Activated CD8-positive, alpha-beta memory T cell treated with anti-CD3 and anti-CD28 coated beads, Interleukin-2, amount 50 U/mL, for 1 hour (primary cell): Measurements from ENCODE around the gene FICD.
"Not testable (repeated sequence)": the region's sequence is repeated elsewhere in the genome, so short reads cannot be mapped to it uniquely, and the experiment has no call there.

Experiments
- DNase-seq: peaks from one replicate; pipeline ENCODE4 v3.0.0-alpha.2; 2020; ENCODE audit errors: extremely low read depth

The FICD gene

DNA sequence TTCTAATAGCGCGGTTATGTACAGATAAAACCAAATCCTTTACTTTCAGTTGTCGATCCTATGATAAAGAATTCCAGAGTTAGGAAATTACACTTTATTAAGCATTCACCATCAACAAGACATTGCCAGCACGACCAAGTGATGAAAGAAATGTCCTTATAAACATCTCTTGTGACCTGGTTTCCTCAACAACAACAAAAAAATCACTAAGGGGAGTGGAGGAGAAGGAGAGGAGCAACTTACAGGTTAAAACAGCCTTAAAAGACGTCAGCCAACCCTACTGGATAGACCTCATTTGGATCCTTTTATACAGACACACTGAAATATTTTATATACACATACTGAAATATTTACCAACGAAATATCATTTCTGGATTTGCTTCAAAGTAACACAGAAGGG is 23.1 kb downstream of the FICD start:
- DNase-seq = no peak

DNA sequence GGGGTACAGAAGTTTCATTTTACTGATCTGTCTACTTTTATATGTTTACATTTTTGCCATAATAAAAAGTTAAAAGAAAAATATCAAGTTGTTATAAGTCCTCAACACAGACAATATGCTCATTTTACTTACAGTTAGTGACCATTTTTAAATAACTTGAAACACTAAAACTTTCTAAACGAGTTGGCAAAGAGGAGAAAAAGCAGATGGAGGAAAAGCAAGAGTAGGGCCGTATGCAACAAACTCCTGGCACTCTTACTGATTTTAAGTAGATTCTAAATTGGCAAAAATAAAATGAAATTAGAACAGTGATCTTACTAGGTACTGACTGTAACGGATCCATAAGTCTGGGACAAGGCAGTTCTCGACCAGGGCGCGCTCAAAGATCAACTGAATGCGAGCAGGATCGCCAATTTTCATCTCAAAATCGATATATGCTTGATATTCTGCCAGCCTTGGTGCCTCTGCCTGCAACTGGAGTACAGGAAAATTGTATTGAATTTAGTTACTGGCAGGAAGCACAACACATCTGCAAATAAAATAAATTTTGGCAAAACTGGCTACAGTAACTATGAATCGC is 23.6 kb downstream of the FICD start:
- no peak for DNase-seq

DNA sequence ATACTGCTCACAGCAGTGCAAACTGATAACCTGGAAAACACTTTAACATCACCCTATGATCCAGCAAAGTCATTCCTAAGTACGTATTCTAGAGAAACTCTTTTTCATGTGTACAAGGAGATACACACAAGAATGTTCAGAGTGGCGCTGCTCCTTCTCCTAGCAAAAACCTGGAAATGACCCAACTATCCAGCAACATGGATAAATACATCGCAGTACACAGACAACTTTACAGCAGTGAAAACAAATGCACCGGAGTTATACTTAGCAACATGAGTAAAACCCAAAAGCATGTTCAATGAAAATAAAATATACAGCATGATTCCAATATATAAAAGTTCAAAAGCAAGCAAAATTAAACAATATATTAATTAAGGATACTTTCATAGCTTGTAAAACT is 27.2 kb downstream of the FICD start:
- no peak for DNase-seq

DNA sequence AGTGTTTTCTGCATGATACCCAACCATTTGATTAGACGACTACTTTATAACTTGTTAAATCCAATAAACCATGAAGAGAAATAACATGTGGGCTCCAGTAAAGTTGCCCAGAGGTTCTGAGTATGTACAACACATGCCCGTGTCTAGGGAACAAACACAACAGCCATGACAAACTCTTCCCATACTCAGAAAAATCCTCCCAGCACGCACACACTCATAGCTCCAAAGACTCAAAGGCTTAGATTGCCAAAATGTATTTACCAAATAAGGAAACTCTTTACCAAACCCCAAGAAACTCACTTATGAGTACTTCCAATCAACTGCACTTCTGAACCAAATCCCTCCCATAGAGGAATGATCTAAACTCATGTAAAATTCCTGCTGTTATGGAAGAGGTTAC is 28.6 kb downstream of the FICD start:
- no peak for DNase-seq

DNA sequence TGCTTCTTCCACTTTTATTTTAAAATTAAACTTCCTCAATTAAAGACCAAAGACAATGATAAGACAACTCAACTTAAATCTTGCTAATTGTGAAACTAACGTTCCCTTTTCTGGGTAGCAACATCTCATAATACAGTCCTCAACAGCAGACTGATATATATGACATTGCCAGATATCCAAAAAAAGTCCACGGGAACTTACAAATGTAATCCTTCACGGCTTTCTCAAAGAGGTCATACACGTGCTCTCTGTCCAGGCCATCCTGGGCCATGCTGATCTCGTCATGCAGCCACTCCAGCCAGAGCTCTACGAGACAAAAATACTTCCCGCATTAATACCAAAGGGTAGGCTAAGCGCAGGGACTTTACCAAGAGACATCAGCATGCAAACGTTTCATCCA is 32.6 kb downstream of the FICD start:
- no peak for DNase-seq

DNA sequence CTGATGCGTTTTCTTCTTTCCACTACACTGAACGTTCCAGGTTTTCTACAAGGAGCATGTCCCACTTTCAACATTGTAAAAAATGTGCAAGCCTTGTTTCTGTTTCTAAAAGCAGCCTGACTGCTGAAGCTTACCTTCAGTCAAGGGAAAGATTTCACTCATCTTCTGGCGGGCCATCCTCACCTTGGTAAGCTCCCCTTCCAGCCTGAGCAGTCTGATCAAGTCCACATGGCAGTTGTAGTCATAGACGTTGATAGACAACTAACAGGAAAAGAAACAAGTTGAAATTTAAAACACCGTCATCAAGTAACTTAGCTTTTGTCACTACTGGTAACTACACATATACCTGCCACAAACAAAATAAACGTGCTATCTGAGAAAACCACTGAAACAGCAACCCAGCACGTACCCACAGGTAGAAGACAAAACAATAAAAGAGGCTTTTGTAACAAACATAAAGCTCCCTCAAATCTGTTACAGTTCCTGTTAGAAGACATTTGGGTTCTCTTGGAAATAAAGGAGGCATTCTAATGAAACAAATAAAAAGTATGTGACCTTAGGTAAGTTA is 34.0 kb downstream of the FICD start:
- DNase-seq = no peak

DNA sequence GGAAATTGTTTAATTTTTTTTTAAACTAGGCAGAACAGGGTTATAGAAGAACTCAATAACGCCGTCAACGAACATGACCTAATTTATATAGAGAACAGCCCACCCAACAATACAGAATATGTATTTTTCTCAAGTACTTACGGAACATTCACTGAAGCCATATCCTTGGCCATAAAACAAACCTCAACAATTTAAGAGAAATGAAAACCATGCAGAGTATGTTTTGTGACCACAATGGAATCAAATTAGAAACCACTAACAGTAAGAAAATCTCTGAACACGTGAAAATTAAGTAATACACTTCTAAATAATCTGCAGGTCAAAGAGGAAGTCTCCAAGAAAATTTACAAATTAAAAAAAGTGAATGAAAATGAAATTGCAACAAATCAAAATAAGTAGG is 36.5 kb downstream of the FICD start:
- no peak for DNase-seq

DNA sequence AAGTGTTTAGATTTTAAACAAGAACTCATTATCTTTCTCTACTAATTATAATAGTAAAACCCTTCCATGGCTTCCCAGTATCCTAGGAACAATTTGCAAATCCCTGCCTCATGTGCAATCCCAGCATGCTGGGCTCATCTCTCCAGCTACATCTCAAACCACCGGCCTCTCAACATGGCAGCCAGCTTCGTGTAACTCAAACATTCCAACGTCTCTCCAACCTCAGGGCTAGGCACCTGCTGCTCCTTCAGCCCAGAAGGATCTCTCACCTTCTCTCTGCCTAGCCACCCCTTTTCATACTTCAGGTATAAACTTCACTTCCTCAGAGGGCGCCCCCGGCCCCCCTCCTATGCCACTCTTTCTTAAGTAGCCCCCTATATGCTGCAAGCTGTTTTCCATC is 38.7 kb downstream of the FICD start:
- DNase-seq = no peak

DNA sequence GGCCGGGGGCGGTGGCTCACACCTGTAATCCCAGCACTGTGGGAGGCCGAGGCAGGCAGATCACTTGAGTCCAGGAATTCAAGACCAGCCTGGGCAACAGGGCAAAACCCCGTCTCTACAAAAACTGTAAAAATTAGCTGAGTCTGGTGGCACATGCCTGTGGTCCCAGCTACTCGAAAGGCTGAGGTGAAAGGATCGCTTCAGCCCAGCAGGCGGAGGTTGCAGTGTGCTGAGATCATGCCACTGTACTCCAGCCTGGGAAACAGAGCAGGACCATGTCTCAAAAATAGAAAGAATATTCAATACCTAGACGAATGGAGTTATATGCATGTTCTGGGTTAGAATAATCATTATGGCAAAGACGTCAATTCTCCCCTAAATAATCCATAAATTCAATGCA is 40.3 kb downstream of the FICD start:
- DNase-seq = not testable (repeated sequence)

DNA sequence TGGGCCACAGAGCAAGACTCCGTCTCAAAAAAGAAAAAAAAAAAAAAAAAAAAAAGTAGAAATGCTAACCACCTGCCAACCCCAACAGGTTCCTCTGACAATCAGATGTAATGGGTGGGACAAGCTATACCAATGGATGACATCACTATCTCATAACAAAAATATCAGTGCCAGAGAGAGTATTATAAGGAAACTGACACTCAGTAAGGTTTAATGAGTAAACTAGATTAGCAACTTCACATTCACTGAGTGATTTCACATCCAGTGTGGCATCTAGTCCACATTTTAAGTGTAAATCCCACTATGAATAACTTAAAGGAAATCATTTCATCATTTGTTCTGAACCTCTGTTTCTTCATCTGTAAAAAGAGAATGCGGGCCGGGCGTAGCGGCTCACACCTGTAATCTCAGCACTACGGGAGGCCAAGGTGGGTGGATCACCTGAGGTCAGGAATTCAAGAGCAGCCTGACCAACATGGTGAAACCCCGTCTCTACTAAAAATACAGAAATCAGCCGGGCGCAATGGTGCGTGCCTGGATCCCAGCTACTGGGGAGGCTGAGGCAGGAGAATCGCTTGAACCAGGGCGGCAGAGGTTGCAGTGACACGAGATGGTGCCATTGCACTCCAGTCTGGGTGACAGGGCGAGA is 44.1 kb downstream of the FICD start:
- DNase-seq = no peak

DNA sequence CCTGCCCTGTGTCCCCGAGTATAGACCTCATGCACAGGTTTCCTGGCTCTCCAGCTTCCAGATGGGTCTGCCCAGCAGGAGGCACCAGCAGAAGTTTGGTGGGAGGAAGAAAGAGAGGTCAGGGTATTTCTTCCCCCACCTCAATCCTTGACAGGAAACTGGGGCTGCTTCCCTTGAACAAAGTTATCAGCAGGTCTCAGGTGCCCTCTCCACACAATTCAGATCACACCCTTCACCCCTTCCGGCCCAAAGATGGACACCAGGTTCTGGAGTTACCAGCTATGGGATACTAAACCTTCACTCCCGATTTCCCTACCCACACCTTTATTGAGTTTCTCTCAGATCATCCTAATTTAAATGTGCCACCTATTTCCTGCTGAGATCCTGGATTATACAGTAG is 44.7 kb downstream of the FICD start:
- DNase-seq = no peak

DNA sequence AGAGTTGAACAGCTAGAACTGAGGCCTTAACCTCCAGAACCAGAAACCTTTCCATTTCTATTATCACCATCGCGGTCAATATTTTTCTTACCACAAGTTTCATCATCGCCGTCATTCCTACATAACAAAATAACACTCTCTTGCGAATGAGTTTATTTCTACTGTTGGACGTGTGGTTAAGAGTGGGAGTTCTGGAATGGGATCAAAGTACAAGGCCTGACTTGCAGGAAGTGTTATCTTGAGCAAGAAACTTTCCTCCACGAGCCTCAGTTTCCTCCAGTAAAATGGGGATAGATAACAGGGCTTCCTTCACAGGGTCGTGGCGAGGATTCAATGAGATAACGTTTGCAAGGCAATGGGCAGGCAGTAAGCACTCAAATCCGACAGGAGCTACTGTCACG is 45.2 kb downstream of the FICD start:
- DNase-seq = no peak

DNA sequence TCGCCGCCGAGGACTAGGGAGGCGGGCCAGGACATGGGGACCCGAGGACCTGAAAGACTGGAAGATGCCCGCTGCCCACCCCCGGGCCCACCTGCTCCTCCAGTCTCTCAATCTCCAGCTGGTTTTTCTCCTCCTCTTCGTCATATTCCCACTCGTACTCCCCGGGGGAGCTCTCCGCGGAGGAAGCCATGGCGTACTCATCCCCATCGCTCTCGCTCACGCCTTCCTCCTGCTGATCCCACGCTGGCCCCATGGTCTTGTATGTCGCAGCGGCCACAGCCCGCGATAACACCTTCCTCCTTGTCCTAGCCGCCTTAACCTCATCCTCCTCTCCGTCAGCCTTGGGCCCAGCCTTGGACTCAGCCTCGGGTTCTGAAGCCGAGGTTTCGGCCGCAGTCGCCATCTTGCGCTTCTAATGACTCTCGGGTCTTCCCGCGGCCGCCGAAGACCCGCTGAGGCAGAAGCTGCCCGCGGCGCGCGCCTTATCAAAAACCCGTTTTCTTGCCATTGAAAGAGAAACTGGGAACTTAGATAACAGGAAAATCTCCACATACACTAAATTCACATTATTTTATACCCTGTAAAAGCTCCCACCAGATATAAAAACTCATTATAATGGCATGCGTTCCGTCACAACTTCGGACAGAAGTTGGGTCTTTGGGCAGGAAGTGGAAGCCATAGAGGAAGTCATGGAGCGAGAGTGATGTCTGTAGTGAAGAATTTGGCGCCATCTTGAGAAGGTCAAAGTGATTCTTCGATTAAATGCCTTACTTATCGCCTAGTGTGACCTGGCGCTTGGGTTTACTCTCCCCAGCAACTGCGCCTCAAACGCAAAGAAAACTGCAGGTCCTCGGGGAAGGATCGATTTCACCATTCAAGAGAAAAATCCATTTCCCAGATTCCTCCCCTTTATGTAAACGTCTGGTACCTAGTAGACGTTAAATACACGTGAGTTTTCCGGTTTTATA is 46.0 kb downstream of the FICD start, which contains the start of gene SART3:
Gene SART3, minus strand, starts transcription at position 422 of the 968 bp plus-strand sequence. Its CDS starts 19 bp downstream, at position 403.
- DNase-seq = peak; percentile 50

DNA sequence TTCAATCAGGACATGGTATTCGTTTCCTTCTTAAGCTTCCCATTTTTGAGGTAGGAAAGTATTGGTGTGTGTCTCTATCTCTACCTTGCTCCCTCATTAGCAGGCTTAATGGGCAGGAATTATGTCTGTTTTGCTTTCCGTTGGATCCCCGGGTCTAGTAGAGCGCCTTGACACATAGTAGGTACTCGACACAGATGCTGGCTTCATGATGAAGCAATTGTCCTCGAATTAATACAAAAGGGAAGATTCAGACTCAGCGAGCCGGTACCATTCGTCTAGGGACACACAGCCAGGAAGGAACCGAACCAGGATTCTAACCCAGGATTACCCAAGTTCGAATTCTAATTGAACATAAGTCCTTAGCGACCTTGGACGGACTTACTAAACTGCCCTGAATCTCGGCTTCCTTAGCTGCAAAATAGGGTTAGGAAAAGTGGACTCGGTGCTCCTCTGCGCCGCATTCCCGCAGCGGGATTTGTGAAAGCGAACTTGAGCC is 46.8 kb downstream of the FICD start:
- DNase-seq = no peak

DNA sequence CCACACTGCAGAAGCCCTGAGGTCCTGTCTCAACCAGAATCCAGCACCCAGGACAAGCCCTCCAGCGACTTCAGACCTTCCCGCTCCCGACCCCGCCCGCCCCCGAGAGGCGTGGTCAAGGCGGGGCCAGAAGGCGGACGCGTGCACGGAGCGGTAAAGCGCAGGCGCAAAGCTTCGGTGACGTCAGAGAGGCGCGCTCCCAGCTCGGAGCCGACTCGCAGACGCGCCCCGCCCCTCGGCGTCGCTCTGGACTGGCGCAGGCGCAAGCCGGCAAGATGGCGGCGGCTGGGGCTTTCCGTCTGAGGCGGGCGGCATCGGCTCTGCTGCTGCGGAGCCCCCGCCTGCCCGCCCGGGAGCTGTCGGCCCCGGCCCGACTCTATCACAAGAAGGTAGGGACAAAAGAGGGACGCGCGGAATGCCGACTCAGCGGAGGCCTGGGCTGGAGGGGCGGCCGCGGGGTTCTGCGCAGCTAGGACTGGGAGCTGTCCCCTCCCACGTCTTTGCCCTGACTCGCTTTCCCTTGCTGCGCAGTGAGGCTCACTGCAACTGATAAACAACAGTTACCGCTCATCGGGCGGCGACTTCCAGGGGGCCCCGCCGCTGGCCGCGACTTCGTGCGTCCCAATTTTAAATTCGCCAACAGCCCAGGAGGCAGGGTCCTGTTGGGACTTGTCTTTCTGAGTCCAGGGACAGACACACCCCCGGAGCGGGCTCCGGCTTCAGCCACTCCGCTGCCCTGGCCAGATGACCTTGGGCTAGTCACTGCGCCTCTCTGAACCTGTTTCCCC is 47.5 kb downstream of the FICD start, which contains the start of gene ISCU:
Gene ISCU, plus strand, starts transcription at position 249 of the 788 bp plus-strand sequence. Its CDS starts 27 bp downstream, at position 276.
- DNase-seq = peak; percentile 92

DNA sequence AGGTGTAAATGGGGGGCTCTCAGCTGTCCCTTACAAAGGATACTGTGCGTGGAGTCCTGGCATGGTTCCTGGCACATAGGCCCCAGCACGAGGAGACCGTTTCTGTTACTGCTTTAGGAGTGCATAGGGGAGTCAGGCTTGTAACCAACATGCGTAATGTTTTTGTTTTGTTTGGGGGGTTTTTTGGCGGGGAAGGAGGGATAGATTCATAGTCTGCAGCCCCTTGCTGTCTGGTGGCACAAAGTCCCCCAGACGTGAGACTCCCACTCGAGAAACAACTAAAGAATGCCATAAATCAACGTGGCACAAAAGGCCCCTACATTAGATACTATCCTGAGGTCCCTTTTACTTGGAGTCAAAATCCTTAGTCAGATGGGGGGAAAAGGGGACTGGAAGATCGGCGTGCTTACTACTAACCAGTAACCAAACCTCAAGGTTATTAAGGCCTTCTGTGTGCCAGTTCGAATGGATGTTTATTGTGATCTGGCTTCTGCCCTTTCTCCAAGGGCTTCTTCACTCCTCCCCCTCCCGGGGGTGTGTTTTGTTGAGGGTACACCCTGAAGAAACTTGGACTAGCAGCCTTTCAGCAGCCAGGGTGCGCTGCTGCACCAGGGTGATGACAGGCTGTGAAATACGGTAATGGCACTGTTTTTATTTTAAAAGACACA is 48.2 kb downstream of the FICD start:
- DNase-seq = peak; percentile 69

DNA sequence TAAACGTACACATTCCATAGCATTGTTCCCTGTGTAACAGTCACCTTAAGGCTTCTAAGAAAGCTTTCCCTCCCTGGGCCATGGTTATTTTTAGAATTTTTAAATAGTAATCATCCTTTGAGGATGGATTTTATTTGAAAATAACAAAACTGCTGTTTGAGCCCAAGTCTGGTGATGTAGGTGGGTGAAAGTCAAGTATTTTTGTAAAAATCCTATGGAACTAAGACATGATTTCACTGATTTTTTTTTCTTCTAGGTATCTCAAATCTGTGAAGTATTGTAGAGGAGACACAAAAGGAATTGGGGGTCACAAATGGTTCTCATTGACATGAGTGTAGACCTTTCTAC is 48.7 kb downstream of the FICD start:
- DNase-seq = no peak

DNA sequence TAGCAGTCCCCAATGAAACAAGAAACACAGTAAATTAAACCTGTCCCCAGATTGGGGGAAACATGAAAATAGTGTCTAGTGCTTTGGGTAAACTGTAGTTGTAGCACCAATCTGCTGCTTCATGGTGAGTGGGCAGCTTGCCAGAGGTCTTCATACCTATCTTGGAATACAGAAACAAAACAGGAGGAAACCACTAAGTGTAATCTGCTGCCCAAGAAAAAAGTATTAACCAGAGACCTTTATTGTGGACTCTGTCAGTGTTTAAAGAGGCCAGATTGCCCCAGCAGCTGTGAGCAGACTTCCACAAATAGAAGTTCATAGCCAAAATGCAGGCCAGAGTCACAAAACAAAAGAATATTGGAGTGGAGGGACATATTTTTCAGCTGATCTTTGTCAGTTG is 49.6 kb downstream of the FICD start:
- no peak for DNase-seq

DNA sequence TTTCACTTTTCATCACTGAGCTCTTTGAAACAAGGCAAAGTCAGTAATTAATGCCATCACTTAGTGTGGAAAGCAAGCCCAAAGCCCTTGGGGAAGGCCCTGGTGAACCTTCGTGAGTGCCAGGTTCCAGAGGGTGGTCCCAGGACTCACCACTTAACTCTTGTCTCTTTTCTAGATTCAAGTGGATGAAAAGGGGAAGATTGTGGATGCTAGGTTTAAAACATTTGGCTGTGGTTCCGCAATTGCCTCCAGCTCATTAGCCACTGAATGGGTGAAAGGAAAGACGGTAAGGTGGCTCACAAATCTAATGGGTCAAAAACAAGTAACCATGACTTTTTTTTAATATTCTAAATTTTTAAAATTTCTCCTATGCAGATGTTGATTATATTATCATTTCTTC is 50.1 kb downstream of the FICD start:
- no peak for DNase-seq

DNA sequence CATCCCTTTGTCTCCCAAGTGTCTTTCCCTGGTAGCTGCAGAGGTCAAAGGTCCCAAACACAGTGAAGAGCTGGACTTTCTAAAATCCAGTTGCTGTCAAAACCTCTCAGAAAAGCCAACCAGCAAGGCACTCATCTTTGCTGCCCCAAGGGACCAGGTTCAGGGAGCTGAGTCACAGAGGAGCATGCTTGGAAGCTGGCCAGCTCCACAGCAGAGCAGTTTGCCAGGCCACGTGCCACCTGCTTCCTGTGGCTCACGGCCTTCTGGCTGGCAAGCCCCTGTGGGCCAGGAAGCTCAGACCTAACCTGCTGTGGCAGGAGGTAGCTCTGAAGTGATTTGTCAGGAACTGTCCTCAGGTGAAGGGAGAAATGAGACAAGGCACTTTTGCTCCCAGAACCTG is 50.9 kb downstream of the FICD start:
- no peak for DNase-seq

DNA sequence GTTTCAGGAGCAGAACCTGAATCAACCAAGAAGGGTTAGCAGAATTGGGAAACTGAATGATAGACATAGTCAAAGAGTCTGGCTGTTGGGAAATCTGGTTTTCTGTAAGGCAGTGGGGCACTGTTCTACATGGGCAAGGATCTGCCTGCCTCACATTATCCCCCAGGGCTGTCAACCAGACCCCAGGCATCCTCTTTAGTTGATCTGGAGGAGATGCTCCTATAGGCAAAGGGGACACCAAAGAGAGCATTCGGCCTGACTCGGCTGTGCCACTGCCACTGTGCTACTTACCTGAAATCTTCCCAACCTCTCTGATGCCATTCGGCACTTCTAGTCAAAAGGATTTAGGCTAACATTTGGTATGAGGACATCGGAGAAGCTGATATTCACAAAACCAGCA is 51.4 kb downstream of the FICD start:
- no peak for DNase-seq
